A549 (cell line): ENCODE results near the gene SPACDR. TPM values are rescaled to one million over a fixed set of nuclear protein-coding genes. Genes with fewer than 3 reads are reported as not detected.

Source experiments
- ATAC-seq, 2 experiments: fragments of 200-7000 bp in 1 of 2; fragments of >200 bp in 1 of 2; cut with Nextera tagmentation in 1 of 2; cut with Tn5 transposase in 1 of 2; 3 replicates each; pipeline versions ENCODE4 v1.8.0 to v1.9.1; 2018 to 2020; ENCODE audit warnings: mild to moderate bottlenecking in 1 of 2, moderate library complexity in 1 of 2
- CTCF ChIA-PET: fragments of 300-600 bp; sonication (Branson Sonifier 250); formaldehyde crosslinking; extraction: SDS; loops from one replicate; lab custom pipeline; 2021; ENCODE audit warnings: antibody characterized with exemption, inconsistent platforms; lab: Yijun Ruan, JAX
- POLR2A ChIA-PET: fragments of 350-600 bp; formaldehyde crosslinking; extraction: SDS; loops from one replicate; lab custom pipeline; 2021; ENCODE audit warnings: antibody characterized with exemption, inconsistent platforms; lab: Yijun Ruan, JAX
- DNase-seq, 2 experiments: peaks; one replicate each; pipeline versions ENCODE4 v3.0.0 to v3.0.0-alpha.2; 2011 to 2016; ENCODE audit warnings: low read depth in 1 of 2, low spot score in 1 of 2
- FAIRE-seq: peaks from 2 replicates; lab custom pipeline; 2011; peaks lifted over from hg19 to GRCh38; lab: Jason Lieb, UNC
- H3K27ac ChIP-seq, 2 experiments: fragments of >200 bp; sonication (Bioruptor Twin); formaldehyde crosslinking; 3 replicates each; pipeline ENCODE4 v1.5.1; 2016 to 2017
- H3K4me1 ChIP-seq: fragments of >200 bp; sonication (Bioruptor Twin); formaldehyde crosslinking; 3 replicates; pipeline ENCODE4 v1.6.1; 2016
- H3K4me2 ChIP-seq: fragments of >200 bp; sonication (Bioruptor Twin); formaldehyde crosslinking; 3 replicates; pipeline ENCODE4 v1.6.1; 2016
- H3K4me3 ChIP-seq: fragments of >200 bp; sonication (Bioruptor Twin); formaldehyde crosslinking; 3 replicates; pipeline ENCODE4 v1.5.1; 2016
- H3K9me3 ChIP-seq: fragments of >200 bp; sonication (Bioruptor Twin); formaldehyde crosslinking; 3 replicates; pipeline ENCODE4 v1.6.1; 2016
- CBX2 ChIP-seq: fragments of 200-600 bp; sonication (generic); IDR thresholded peaks from 2 replicates; pipeline ENCODE4 v1.6.1; 2016; ENCODE audit warnings: low read depth, mild to moderate bottlenecking, borderline replicate concordance
- CEBPB ChIP-seq, 2 experiments: fragments of >200 bp in 1 of 2; sonication (Bioruptor Twin) in 1 of 2; formaldehyde crosslinking in 1 of 2; IDR thresholded peaks; 2 replicates each; pipeline ENCODE4 v1.6.1; 2012 to 2016
- E2F6 ChIP-seq: IDR thresholded peaks from 2 replicates; pipeline ENCODE4 v1.6.1; 2012; ENCODE audit warnings: low read depth, borderline replicate concordance
- ESRRA ChIP-seq: fragments of 150-350 bp; IDR thresholded peaks from 2 replicates; pipeline ENCODE4 v1.6.1; 2014; ENCODE audit warnings: mild to moderate bottlenecking, low read length, borderline replicate concordance
- GATA3 ChIP-seq: IDR thresholded peaks from 2 replicates; pipeline ENCODE4 v1.6.1; 2012; ENCODE audit warnings: borderline replicate concordance
- HMGXB4 ChIP-seq: fragments of 250-450 bp; sonication (Bioruptor Pico); IDR thresholded peaks from 2 replicates; pipeline ENCODE4 v1.5.0; 2021; ENCODE audit warnings: mild to moderate bottlenecking, moderate library complexity, borderline replicate concordance
- HOXB5 ChIP-seq: fragments of 250-450 bp; sonication (Bioruptor Pico); IDR thresholded peaks from 2 replicates; pipeline ENCODE4 v1.5.0; 2020; ENCODE audit warnings: mild to moderate bottlenecking, moderate library complexity
- JUN ChIP-seq, 2 experiments: fragments of >200 bp; sonication (Bioruptor Twin); formaldehyde crosslinking; IDR thresholded peaks; 2 replicates in 1 of 2; 3 replicates in 1 of 2; pipeline ENCODE4 v1.6.1; 2016 to 2017
- JUNB ChIP-seq: fragments of >200 bp; sonication (Bioruptor Twin); formaldehyde crosslinking; IDR thresholded peaks from 2 replicates; pipeline ENCODE4 v1.6.1; 2016
- KDM1A ChIP-seq: fragments of 200-600 bp; sonication (generic); IDR thresholded peaks from 2 replicates; pipeline ENCODE4 v1.6.1; 2016; ENCODE audit warnings: low read depth, mild to moderate bottlenecking
- KDM5A ChIP-seq: fragments of 200-600 bp; sonication (generic); IDR thresholded peaks from 2 replicates; pipeline ENCODE4 v1.6.1; 2016; ENCODE audit warnings: antibody characterized with exemption, mild to moderate bottlenecking
- MAX ChIP-seq: IDR thresholded peaks from 2 replicates; pipeline ENCODE4 v1.6.1; 2012
- MAZ ChIP-seq: fragments of 150-350 bp; IDR thresholded peaks from 2 replicates; pipeline ENCODE4 v1.6.1; 2014; ENCODE audit warnings: antibody characterized with exemption, low read depth, low read length, borderline replicate concordance
- MYC ChIP-seq: IDR thresholded peaks from 2 replicates; pipeline ENCODE4 v1.6.1; 2012; ENCODE audit warnings: mild to moderate bottlenecking, inconsistent platforms, low read length, improper control_type of control experiment, borderline replicate concordance
- NFE2L2 ChIP-seq: fragments of 150-350 bp; conservative IDR thresholded peaks from 2 replicates; pipeline ENCODE4 v1.6.1; 2014; ENCODE audit warnings: low read length
- NR3C1 ChIP-seq: fragments of >200 bp; sonication (Bioruptor Twin); formaldehyde crosslinking; IDR thresholded peaks from 3 replicates; pipeline ENCODE4 v1.6.1; 2017
- PBX3 ChIP-seq: IDR thresholded peaks from 2 replicates; pipeline ENCODE4 v1.6.1; 2012
- PHF8 ChIP-seq: fragments of 200-600 bp; sonication (generic); IDR thresholded peaks from 2 replicates; pipeline ENCODE4 v1.6.1; 2016; ENCODE audit warnings: low read depth, mild to moderate bottlenecking, antibody characterized with exemption, moderate library complexity, borderline replicate concordance
- RCOR1 ChIP-seq: fragments of 150-350 bp; IDR thresholded peaks from 2 replicates; pipeline ENCODE4 v1.6.1; 2014; ENCODE audit warnings: antibody characterized with exemption, low read length, low read depth
- RFX5 ChIP-seq: fragments of 450-650 bp; IDR thresholded peaks from 2 replicates; pipeline ENCODE4 v1.7.1; 2014; ENCODE audit warnings: antibody characterized with exemption, mild to moderate bottlenecking, moderate library complexity
- RNF2 ChIP-seq: fragments of 200-600 bp; sonication (generic); IDR thresholded peaks from 2 replicates; pipeline ENCODE4 v1.6.1; 2016; ENCODE audit warnings: low read depth, mild to moderate bottlenecking, antibody characterized with exemption, moderate library complexity, borderline replicate concordance
- SMC3 ChIP-seq: fragments of >200 bp; sonication (Bioruptor Twin); formaldehyde crosslinking; IDR thresholded peaks from 3 replicates; pipeline ENCODE4 v1.6.1; 2018; ENCODE audit warnings: inconsistent platforms
- TFCP2L1 ChIP-seq: fragments of 250-450 bp; sonication (Bioruptor Pico); IDR thresholded peaks from 2 replicates; pipeline ENCODE4 v1.5.0; 2021; ENCODE audit warnings: mild to moderate bottlenecking
- ZFP36 ChIP-seq: fragments of 450-650 bp; IDR thresholded peaks from 2 replicates; pipeline ENCODE4 v1.6.1; 2014; ENCODE audit warnings: borderline replicate concordance; ENCODE audit not compliant: partially characterized antibody
- ZSCAN20 ChIP-seq: fragments of 250-450 bp; sonication (Bioruptor Pico); IDR thresholded peaks from 2 replicates; pipeline ENCODE4 v1.8.0; 2022; ENCODE audit warnings: mild to moderate bottlenecking, moderate library complexity
- WGBS: methylation state at CpG from one replicate; pipeline ENCODE4 v1.1.6; 2017; ENCODE audit errors: missing lambda C conversion rate; 5-methylcytosine and 5-hydroxymethylcytosine counted together
- polyA plus RNA-seq, 4 experiments: library from polyadenylated mRNA; depleted of rRNA in 3 of 4; stranded (reverse); fragments of >200 nt; fragmentation: RNase III in 1 of 4; extraction: RNeasy Plus Mini Kit Qiagen cat#74134 plus additional on column Dnase treatment in 1 of 4; gene quantifications; 2 replicates in 3 of 4; 3 replicates in 1 of 4; pipeline ENCODE4 v1.2.3, GENCODE V29; 2011 to 2017
- TF ChIP-seq, protein P1 (sequence below): fragments of 450-650 bp; IDR thresholded peaks from 2 replicates; pipeline ENCODE4 v1.6.1; 2014; ENCODE audit warnings: antibody characterized with exemption
- TF ChIP-seq, protein P2 (sequence below): fragments of 250-450 bp; sonication (Bioruptor Pico); IDR thresholded peaks from 2 replicates; pipeline ENCODE4 v1.5.0; 2020; ENCODE audit warnings: low read depth, mild to moderate bottlenecking, moderate library complexity

The SPACDR gene
- polyA plus RNA-seq, 2 of the 4 experiments (the other 2 are of a cell fraction) = 0.17 to 0.34 TPM

GRCh38 chr7:100435401-100436304, 28.4 kb downstream of the SPACDR start:
- FAIRE-seq = no peak
- ChIA-PET CTCF (interaction anchor here (0.6 to 5.1 kb wide), 5 partner anchors 11 to 45 kb away, joined by 3 to 26 read pairs (median 10); no protein-coding TSS in a partner anchor), POLR2A (interaction anchor here (0.6 to 2.6 kb wide), 5 partner anchors 7 to 151 kb away, joined by 3 to 23 read pairs (median 6); partner anchors contain the start of genes FBXO24, LRCH4, MEPCE and ZCWPW1)
- WGBS = 10% methylated on average over 8 of the region's 81 CpGs
- H3K4me2 ChIP-seq = peak overlapping the region; percentile 90
- H3K4me1 ChIP-seq = peaks cover 30% of the 10 kb centered on the region
- peak overlapping the region; percentile 91 for H3K4me3 ChIP-seq
- ATAC-seq = peak; percentile 51 to 56
- no peaks in the 10 kb centered on the region for H3K9me3 ChIP-seq
- DNase-seq = peak in 1 of 2 experiments; percentile 38
- TF ChIP-seq JUN (IDR thresholded peaks at IDR 0.05) (peak in 1 of 2 experiments; percentile 13; a peak in 1 of 5 replicates), RCOR1 (no peak), MYC (0 out of 2 replicates have a peak, but pooled peaks have one; percentile 44), HMGXB4 (no peak), MAX (peak; percentile 61), TFCP2L1 (CRISPR knock-in tag) (peak; percentile 82; the same call in 1 of the 2 replicates), GATA3 (peak; percentile 9; the same call in 1 of the 2 replicates), PHF8 (0 out of 2 replicates have a peak, but pooled peaks have one; percentile 21), PBX3 (peak; percentile 67), E2F6 (peak; percentile 29; the same call in 1 of the 2 replicates)
- H3K27ac ChIP-seq = peak overlapping the region; percentile 96

GRCh38 chr7:100434297-100435144, 29.5 kb downstream of the SPACDR start:
- ATAC-seq (no peak), FAIRE-seq (no peak), DNase-seq (no peak)
- Histone ChIP-seq H3K4me1 (peaks cover 34% of the 10 kb centered on the region), H3K4me2 (peak overlapping the region; percentile 90), H3K9me3 (no peaks in the 10 kb centered on the region), H3K4me3 (peak overlapping the region; percentile 91), H3K27ac (peak overlapping the region in 1 of 2 experiments; percentile 96; a peak in 4 of 6 replicates)
- ChIA-PET POLR2A (no interaction called here), CTCF (interaction anchor here (1.0 to 3.0 kb wide), 4 partner anchors 16 to 48 kb away, joined by 3 to 14 read pairs (median 4); no protein-coding TSS in a partner anchor)
- WGBS = 83% methylated on average over 22 of the region's 22 CpGs
- TF ChIP-seq CBX2 (no peak), ZSCAN20 (CRISPR knock-in tag) (no peak), PHF8 (no peak), ESRRA (no peak), KDM1A (no peak), RCOR1 (no peak), HOXB5 (CRISPR knock-in tag) (no peak), KDM5A (no peak), SMC3 (no peak), CEBPB (IDR thresholded peaks at IDR 0.05) (no peak), GATA3 (no peak), NR3C1 (no peak), JUNB (no peak), ZFP36 (no peak), NFE2L2 (no peak), MAZ (no peak), RNF2 (no peak), RFX5 (no peak)
- TF ChIP-seq, protein P1, sequence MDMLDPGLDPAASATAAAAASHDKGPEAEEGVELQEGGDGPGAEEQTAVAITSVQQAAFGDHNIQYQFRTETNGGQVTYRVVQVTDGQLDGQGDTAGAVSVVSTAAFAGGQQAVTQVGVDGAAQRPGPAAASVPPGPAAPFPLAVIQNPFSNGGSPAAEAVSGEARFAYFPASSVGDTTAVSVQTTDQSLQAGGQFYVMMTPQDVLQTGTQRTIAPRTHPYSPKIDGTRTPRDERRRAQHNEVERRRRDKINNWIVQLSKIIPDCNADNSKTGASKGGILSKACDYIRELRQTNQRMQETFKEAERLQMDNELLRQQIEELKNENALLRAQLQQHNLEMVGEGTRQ = no peak
- TF ChIP-seq, protein P2, sequence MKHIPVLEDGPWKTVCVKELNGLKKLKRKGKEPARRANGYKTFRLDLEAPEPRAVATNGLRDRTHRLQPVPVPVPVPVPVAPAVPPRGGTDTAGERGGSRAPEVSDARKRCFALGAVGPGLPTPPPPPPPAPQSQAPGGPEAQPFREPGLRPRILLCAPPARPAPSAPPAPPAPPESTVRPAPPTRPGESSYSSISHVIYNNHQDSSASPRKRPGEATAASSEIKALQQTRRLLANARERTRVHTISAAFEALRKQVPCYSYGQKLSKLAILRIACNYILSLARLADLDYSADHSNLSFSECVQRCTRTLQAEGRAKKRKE = no peak
